GM19397 (cell line): ENCODE results near the gene RETN.

Experiments used
- ATAC-seq: cut with Tn5 transposase; IDR thresholded peaks from one replicate; pipeline ENCODE4 v1.9.1; 2021; ENCODE audit warnings: mild to moderate bottlenecking, moderate library complexity; ENCODE audit not compliant: unreplicated experiment

RETN gene

GRCh38 chr19:7705387-7706187, 36.7 kb downstream of the RETN start:
- ATAC-seq = peak; percentile 52

- no peak for ATAC-seq
These were observed 37.5 kb downstream of the RETN start for GRCh38 chr19:7706188-7706954.

GRCh38 chr19:7706955-7707456, 38.2 kb downstream of the RETN start:
- ATAC-seq = no peak

DNA sequence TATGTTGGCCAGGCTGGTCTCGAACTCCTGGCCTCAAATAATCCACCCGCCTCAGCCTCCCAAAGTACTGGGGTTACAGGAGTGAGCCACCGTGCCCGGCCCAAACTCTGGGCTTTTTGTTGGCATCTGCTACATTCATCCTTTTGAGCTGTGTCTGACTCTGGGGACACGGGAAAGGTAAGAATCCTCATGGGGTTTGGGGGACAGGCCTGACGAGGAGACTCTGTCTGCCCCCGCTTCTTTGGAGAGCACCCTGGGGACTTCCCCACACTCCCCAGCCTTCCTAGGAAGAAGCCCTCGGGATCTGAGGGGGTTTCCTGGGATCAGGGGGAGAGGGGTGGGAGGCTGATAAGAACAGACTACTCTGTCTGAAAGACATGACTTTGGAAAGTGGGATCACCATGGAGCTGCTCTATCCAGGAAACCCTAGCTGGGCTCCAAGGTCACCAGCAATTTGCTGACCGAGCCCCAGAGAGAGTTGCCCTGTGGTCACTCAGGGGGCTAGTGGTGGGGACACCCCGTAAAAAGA, 41.1 kb downstream of the RETN start:
- ATAC-seq = no peak

DNA sequence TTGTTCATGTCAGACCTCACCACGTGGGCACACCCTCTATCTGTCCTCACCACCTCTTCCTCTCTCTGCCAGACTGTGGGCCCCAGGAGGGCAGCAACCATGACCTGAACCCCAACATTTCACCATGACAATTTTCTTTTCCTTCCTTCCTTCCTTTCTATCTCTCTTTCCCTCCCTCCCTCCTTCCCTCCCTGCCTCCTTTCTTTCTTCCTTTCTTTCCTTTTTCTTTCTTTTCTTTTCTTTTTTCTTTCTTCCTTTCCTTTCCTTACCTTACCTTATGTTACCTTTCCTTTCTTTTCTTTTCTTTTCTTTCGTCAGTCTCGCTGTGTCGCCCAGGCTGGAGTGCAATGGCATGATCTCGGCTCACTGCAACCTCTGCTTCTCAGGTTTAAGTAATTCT, 41.8 kb downstream of the RETN start:
- no peak for ATAC-seq

GRCh38 chr19:7715671-7716070, 46.8 kb downstream of the RETN start:
- ATAC-seq = no peak

GRCh38 chr19:7716762-7717161, 47.9 kb downstream of the RETN start:
- ATAC-seq = no peak

DNA sequence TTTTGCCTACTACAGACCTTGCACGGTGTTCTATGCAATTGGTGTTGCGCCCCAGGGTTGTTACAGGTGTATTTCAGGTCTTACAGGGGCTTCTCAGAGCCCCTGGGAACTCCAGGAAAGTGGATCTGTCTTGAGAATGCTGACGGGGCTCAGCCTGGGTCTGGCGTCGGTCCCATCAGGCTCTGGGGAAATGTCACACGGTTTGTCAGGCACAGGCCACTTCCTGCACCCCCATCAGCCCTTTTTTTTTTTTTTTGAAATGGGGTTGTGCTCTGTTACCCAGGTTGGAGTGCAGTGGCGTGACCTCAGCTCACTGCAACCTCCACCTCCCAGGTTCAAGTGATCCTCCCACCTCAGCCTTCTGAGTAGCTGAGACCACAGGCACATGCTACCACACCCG, 49.8 kb downstream of the RETN start:
- no peak for ATAC-seq
